ENCODE data around the gene OR10G2.

GRCh38 chr14:21671371-21671770 is 36.6 kb upstream of the OR10G2 start:
- TF ChIP-seq SIN3A (IDR thresholded peaks at IDR 0.05; ENCODE audit: borderline replicate concordance, insufficient read depth, low read length) (no peak), TAF1 (IDR thresholded peaks at IDR 0.05; ENCODE audit: borderline replicate concordance, insufficient read depth, low read length) (no peak)

Data from PFSK-1 (cell line).